HG02840 (cell line): ENCODE results near the gene ALOXE3.

Experiments used
- ATAC-seq: cut with Tn5 transposase; IDR thresholded peaks from one replicate; pipeline ENCODE4 v1.9.1; 2021; ENCODE audit warnings: mild to moderate bottlenecking, moderate library complexity, moderate number of reproducible peaks; ENCODE audit not compliant: unreplicated experiment, low FRiP score

Gene ALOXE3

DNA sequence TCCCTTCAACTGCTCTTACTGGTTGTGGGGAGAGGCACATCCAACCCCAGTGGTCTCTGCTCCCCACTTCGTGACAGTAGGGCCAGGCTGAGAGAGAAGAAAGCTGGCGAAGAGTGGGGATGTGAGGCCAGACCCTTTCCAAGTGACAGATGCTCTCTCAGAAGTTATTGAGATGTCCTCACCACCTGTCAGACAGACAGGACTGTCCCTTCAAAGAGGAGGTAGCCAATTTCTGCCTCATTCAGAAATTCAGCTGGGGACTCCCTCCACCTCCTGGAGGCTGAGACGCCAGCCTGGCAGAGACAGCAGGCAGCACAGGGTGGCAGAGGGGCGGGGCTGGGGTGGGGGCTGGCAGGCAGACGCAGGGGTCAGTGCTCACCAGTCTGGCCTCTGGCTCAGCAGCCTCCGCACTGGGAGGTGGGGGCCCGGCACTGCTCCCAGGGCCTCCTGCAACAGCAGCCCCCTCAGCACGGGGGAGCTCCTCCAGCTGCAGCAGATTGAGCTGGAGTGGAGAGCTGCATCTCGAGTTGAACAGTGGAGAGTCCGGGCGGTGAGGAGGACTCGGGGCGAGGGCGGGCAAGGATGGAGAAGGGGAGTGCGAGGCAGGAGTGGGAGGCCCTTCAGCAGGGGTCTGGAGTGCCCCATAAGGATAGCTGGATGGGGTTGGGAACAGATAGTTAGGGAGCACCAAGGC is 24.7 kb upstream of the ALOXE3 start:
- no peak for ATAC-seq

DNA sequence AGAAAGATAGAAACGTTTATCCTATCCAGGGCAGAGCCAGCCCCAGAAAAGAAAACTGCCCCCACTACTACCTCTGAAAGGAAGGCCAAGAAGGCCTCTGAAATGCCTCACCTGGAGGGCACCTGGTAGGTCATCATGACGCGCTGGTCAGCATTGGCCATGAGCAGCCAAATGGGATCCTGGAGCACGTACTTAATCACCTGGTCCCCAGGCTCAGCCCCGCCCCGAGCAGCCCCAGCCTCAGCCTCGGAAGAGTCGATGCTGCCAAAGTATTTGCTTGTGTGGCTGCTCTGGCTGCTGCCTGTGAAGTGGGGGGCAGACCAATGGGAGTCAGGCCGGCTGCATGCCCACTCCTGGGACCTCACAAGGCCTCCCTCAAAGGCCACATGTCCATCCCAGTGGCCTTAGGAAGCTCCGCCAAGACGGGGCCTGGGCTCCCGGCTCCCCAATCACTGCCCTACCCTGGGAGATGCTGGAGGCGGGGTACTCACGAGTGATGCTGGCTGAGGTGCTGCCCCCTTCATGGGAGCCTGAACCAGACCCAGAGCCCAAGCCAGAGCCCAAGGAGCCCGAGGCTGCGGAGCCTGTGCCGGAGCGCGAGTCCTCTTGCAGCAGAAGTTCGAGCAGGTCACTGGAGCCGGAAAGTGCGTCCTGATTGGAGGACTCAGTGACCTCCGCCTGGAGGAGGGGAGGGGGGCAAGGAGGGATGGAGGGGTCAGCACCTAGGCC is 24.0 kb upstream of the ALOXE3 start:
- ATAC-seq: no peak

DNA sequence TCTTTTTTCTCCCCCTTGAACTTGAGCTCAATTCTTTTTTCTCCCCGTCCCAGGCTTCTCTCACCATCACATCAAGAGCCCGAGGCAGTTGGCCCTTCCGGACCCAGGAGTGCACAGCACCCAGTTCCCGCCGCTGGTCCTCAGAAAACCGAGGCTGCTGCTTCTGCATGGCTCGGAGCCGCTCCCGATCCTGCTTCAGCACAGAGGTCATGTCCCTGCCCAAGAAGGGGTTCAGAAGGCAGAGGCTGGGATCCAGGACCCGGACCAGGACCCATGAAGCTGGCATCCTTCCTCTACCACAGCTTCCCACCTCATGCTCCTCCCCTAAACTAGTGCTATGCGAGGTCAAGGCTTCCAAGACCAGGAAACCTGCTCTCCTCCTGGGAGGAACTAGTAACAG is 23.4 kb upstream of the ALOXE3 start:
- no peak for ATAC-seq

DNA sequence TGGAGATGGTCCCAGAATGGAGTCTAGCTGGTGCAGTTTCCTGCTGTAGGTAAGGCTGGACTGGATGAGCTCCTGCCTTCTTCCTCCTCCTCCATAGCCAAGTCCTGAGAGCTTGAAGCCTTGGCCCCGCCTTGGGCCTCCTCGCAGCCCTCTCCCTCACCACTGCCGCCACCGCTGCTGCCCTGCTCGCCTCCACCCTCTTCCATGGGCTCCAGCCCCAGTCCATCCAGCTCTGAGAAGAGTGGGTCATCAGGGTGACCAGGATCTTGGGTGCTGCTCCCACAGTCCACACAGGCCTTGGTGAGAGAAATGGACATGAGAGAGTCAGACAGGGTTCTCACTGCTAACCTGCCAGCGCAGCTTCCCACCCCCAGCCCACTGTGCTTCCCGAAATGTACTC is 22.7 kb upstream of the ALOXE3 start:
- no peak for ATAC-seq

DNA sequence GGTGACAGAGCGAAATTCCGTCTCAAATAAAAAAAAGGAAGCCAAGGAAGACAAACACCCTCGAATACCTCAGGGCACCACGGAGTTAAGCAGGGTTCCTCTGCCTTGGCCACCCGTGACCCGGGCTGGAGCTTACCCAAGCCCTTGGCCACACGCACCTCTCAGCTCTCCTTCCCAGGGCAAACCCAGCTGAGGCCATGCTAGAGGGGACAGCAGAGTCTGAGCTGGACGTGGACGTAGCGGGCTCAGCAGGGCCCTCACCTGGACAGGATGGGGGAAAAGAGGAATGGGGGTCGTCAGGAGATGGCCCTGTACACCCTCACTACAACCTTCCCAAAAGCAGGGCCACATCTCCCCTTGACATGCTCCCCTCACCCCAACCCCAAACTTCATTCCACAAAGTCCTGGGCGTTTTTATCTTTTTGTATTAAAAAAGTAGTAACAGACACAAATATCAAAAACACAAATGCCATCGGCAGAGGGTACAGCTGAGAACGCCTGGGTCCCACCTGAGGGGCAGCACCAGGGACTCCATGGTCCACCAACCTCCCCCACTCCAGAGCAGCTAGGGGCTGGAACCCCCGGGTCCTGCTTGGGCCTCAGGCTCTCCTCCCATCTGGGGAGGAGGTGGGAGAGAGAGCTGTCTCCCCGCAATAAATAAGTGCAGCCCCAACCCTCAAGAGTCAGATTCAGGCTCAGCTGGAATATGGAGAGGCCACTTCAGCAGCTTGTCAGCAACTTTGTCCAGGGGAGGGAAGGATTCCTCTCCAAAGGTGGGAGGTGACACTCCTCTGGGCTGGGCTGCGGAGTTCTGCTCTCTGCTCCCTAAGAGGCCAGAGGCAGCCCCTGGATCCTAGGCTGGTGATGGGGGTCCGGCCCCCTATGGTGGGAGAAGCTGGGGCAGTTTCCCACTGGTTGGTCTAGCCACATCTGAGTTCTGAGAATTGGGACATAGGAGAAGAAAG is 22.0 kb upstream of the ALOXE3 start:
- no peak for ATAC-seq

DNA sequence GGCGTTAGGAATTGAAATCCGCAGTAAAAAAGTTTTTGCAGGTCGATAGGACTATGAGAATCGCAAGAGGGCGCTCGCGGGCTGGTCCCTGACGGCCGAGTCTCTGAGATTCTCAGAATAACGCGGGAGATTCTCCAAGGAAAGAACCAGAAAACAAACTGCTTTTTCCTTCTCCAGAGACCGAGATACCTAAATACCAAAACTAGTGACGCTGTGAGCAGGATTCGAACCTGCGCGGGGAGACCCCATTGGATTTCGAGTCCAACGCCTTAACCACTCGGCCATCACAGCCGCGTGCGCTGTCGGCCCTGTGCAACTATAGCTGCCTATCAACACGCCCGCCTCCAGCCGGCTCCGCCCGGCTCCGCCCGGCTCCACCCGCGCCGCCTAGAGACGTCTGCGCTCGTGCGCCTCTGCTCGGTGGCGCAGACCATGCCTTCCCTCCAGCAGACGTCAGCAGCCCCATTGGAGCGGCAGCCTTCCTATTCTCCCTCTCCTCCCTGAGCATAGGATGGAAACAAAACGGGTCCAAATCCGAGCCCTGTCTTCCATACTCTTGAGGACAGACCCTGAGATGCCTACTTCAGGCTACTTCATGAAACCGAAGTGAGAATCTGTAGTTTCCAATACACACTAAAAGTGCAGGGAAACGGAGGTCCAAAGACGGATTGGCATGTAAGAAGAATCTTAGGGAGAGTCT is 20.5 kb upstream of the ALOXE3 start:
- ATAC-seq: peak; percentile 93

DNA sequence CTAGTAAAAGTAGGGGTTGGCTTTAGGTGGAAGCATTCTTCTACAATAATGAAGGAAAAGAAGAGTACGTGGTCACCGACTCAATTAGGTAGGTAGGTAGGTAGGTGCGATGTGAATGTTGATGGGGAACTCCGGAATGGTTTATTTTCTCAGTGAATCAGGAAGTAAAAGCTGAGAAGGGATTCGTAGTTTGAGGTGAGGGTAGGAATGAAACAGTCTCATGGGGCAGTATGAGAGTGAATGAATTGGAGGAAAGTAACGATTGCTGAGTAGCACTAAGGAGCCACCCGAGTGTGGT is 20.0 kb upstream of the ALOXE3 start:
- ATAC-seq: no peak

DNA sequence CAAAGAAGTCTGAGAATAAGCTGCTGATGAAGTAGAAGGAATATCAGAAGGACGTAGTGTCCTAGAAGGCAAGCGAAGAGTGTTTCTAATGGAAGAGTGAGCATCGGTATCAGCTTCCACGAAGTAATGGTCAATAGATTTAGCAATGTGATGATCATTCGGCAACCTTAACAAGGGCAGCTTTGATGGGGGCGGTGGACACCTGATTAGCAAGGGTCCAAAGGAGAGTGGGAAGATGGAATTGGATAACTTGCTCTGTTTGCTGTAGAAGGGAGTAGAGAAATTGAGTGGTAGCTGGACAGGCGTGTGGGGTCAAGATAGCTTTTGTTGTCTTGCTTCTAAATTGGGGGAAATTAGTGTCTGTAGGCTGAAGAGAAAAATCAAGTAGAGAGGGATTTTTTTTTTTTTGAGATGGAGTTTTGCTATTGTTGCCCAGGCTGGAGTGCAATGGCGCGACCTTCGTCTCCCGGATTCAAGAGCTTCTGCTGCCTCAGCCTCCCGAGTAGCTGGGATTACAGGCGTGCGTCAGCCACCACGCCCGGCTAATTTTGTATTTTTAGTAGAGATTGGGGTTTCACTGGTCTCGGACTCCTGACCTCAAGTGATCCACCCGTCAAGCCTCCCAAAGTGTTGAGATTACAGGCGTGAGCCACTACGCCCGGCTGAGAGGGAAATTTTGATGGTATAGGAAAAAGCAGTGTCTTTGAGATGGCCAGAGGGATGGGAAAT is 19.5 kb upstream of the ALOXE3 start:
- no peak for ATAC-seq

DNA sequence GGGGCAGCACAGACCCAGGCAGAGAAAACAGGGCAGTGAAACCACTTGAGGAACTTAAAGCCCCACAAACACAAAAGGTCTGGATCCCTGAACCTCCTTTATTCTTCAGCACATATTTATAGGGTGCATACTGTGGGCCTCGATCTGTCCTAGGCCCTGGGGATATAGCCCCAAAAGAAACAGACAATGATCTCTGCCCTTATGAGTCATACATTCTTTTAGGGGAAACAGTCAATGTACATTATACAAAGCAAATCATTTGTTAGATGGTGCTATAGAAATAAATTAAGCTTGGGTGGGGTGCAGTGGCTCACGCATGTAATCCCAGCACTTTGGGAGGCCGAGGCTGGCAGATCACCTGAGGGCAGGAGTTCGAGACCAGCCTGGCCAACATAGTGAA is 15.6 kb upstream of the ALOXE3 start:
- ATAC-seq: no peak

DNA sequence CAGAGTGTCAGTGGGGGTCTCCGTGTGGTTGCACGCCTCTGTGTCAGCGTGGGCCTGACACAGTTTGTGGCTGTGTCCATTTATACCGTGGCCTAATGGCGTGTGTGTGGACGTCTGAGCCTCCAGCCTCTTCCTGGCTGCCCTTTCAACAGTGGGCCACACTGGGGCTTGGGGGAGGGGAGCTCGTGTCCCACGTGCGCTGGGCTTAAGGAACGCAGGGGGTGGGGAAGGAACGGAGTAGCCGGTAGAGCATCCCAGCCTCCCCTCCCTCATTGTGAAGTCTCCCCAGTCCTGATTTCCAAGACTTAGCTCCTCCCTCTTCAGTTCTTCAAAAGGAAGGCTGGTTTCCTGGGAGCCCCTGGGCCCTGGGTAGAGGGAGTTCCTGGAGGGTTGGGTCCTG is 15.1 kb upstream of the ALOXE3 start:
- ATAC-seq: no peak

DNA sequence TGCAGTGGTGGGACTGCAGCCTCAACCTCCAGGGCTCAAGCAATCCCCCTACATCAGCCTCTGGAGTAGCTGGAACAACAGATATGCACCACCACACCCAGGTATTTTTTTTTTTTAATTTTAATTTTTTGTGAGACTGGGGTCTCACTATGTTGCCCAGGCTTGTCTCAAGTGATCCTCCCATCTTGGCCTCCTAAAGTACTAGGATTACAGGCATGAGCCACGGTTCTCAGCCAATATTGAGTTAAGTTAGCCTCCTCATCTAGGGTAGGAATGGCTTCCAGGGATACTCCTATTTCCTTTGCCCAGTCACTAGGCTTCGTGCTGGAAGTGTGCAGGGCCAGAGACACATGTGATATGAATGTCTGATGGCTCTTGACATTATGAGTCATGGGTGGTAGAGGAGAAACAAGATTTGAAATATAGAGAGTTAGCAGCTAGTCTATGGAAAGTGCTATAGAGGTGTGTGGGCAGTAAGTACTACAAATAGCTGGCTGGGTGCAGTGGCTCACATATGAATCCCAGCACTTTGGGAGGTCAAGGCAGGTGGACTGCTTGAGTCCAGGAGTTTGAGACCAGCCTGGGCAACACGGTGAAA is 13.6 kb upstream of the ALOXE3 start:
- no peak for ATAC-seq

DNA sequence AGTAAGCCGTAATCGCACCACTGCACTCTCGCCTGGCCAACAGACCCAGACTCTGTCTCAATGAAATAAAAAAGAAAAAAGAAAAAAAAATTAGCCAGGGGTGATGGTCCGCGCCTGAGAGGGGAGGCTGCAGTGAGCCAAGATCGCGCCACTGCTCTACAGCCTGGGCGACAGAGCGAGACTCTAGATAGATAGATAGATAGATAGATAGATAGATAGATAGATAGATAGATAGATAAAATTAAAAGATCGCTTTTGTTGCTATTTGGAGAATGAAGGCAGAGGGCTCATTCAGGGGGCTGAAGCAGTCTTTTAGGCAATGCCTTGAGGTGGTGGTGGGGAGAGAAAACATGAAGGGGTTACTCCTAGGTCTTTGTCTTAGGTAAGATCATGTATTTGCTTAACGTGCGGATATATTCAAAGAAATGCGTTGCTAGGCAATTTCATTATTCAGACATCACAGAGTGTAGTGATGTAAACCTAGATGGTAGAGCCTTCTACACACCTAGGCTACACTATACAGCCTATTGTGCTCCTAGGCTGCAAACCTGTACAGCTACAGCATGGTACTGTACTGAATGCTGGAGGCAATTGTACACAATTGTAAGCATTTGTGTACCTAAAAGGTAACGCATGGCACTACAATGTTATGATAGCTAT is 9.9 kb upstream of the ALOXE3 start:
- no peak for ATAC-seq

DNA sequence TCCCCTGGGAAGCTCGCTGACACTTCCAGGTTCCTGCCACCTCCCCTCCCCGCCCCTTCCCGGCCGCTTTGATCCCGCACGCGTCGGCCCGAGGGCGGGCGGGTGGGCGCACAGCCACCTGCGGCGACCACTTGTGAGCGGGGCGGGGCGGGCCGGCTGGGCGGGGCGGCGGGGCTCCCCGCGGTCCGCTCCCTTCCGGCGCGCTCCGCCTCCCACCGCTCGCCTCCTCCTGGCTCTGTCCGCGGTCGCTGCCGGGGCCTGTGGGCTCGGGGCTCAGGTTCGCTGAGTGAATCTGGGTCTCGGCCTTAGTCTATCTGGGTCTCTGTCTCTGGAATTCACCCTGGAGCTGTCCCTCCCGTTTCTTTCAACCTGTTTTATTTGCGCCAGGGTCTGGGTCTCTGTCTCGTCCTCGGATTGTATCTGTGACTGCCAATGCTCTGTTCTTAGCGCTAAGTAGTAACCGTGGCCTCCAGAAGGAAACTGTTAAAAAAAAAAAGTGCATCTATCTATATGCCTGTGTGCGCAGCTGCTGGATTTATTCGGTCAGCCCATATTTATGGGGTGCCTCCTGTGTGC is 8.3 kb upstream of the ALOXE3 start:
- ATAC-seq: no peak

DNA sequence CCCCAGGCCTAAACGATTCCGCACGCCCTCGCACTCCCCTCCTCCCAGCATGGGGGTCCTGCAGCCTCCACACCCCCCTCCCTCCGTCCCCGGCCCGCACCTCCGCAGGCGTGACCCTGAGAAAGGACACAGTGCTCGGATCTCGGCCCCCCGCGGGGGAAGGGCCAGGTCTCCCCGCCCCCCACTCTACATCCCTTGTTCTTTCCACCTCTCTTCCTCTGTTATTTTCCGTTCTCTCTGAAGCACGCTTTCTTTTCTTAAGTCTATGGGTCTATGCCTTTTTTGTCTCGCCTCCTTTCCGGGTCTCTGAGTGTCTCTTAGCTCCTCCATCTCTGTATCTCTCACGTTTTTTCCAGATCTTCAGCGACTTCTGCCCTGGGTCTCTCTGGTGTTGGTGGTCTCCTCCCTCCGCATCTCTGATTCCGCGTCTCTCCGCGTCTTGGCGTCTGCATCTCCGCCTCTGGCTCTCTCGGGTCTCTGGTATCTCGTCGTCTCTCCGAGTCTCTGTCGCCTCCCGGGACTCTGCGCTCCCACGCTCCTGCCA is 7.7 kb upstream of the ALOXE3 start:
- ATAC-seq: no peak

DNA sequence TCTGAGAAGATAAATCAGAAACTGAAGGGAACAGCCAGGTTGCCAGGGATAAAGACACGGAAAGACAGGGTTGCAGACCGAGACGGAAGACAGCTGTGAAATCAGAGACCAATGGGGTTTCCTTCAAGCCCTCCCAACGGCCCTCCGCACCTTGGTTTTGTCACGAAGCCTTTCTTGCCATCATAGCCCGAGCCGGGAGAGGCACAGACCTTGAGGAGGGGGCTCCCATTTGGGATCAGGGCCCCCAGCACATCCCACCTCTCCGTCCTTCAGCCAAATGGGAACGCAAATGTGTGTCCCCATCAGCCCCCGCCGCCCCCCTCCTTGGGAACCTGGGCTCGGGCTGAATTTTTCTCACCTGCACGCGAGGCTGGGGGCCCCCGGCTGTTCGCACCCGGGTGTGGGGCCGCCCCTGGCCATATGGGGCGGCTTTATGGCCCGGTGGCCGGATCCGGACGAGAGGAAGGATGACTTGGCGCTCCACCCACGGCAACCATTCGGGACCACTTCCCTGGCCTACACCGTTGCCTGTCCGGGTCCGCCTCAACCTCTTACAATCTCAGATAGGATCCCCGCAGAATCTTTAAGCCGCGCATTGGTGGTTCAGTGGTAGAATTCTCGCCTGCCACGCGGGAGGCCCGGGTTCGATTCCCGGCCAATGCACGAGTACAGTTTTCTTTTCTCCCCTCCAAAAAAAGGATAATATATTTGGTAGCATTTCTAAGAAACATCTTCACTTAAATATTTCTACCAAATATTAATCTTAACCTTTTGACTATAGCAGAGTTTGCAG is 7.0 kb upstream of the ALOXE3 start:
- no peak for ATAC-seq

DNA sequence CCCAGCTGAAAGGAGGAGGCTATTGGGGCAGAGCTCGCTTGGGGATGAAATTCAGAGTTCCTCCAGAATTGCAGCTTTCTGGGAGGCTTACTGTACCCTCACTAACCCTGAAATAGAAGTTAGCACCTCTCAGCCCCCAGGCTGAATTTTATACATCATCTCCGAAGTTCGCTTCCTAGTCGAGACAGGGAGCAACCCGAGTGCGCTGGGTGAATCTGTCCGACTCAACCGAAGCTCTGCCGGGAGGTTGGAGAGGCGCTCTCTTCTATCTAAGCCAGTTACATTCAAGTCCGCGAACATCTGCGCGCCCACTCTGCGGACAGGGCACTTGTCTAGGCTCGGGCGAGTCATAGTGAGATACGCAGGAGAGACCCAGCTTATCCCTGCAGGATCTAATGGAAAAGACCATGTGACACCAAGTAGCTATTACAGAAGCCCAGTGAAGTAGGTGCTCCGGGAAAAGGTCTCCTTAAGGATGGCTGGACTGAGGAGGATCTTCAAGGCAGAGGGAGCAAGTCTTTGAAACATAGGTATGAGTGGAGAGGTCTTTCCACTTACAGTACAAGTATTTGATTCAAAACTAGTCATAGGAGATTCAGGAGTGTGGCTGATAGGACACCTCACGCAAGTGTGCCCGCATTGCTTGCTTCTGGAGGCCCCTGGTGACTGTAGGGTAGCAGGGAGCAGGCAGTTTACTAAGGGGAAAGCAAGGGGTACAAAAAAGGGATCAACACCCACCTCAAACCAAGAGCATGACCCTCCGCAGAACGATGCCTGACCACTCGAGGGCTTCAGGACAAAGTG is 6.2 kb upstream of the ALOXE3 start:
- ATAC-seq: no peak
